D721Med (cell line): ENCODE results near the gene GAS7.

ENCODE experiments used
- DNase-seq: peaks from one replicate; pipeline ENCODE4 v3.0.0; 2011; ENCODE audit warnings: low spot score; ENCODE audit not compliant: insufficient read length
- FAIRE-seq: peaks from 2 replicates; lab custom pipeline; 2011; peaks lifted over from hg19 to GRCh38; lab: Jason Lieb, UNC
- TF ChIP-seq, protein P1 (sequence below): IDR thresholded peaks from 2 replicates; pipeline ENCODE4 v1.5.1; 2012; ENCODE audit warnings: mild to moderate bottlenecking, control low read depth; ENCODE audit not compliant: insufficient read depth; ENCODE audit errors: missing control alignments

The GAS7 gene

DNA sequence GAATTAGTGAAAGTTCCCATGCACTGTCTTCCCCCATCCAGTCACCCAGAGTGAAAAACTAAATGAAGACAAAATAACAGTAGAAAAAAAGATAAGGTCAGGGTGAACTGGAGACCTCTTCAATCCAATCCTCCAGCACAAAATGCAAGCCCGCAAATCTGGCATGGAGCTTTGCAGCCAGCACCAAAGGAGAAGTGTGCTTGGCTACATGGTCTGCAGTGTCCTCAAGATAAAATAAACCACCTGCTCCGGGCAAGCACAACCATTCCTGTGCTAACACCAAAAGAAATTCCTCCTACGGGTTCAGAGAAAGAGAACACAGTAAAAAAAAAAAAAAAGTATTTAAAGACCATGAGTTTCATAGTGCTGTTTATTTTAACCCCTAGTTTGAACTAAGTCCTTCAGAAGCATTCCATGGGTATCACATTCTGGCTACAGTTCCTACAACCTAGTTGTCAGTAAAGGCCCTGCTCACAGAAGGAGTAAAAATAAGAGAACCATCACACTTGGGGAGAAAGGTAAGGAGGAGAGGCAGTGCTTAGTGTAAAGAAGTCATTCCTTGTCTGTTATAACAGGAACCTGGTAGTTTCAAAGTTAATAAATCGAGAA is 109.1 kb downstream of the GAS7 start:
- TF ChIP-seq, protein P1, sequence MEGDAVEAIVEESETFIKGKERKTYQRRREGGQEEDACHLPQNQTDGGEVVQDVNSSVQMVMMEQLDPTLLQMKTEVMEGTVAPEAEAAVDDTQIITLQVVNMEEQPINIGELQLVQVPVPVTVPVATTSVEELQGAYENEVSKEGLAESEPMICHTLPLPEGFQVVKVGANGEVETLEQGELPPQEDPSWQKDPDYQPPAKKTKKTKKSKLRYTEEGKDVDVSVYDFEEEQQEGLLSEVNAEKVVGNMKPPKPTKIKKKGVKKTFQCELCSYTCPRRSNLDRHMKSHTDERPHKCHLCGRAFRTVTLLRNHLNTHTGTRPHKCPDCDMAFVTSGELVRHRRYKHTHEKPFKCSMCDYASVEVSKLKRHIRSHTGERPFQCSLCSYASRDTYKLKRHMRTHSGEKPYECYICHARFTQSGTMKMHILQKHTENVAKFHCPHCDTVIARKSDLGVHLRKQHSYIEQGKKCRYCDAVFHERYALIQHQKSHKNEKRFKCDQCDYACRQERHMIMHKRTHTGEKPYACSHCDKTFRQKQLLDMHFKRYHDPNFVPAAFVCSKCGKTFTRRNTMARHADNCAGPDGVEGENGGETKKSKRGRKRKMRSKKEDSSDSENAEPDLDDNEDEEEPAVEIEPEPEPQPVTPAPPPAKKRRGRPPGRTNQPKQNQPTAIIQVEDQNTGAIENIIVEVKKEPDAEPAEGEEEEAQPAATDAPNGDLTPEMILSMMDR, result no peak
- FAIRE-seq, result no peak
- no peak for DNase-seq

GRCh38 chr17:10088444-10088843 is 110.0 kb downstream of the GAS7 start:
- FAIRE-seq (no peak), DNase-seq (no peak)
- TF ChIP-seq, protein P1, result no peak

GRCh38 chr17:10087355-10087754 is 111.1 kb downstream of the GAS7 start:
- FAIRE-seq (no peak), DNase-seq (no peak)
- TF ChIP-seq, protein P1, result no peak

DNA sequence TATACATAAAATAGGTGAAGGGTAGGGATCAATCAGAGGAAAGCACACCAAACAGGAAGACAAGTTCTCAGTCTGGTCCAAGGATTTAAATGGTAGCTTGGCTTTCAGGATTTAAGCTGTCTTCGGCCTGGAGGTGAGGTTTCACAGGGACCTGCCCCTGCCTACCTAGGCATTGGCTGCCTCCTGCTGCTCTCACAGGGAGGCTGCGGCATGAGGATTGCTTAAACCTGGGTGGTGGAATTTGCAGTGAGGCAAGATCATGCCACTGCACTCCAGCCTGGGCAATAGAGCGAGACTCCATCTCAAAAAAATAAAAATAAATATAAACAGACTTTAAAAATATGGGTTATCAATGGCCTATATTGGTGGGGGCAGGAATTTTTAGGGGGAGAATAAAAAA is 114.5 kb downstream of the GAS7 start:
- TF ChIP-seq, protein P1, result no peak
- FAIRE-seq (no peak), DNase-seq (no peak)

DNA sequence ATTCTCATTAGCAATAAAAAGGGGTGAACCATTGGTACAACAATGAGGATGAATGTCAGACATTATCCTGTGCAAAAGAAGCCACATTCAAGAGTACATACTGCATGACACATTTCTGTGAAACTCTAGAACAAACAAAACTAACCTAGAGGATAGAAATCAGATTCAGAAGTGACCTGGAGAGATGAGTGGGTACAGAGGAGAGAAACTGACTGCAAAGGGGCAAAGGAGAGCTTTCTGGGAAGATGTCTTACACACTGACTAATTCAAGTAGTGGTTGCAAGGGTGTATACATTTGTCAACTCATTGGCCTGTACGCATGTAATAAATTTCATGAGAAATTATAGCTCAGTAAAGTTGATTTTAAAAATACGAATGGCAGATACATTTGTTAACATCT is 115.6 kb downstream of the GAS7 start:
- no peak for DNase-seq
- no peak for FAIRE-seq
- TF ChIP-seq, protein P1, result no peak

DNA sequence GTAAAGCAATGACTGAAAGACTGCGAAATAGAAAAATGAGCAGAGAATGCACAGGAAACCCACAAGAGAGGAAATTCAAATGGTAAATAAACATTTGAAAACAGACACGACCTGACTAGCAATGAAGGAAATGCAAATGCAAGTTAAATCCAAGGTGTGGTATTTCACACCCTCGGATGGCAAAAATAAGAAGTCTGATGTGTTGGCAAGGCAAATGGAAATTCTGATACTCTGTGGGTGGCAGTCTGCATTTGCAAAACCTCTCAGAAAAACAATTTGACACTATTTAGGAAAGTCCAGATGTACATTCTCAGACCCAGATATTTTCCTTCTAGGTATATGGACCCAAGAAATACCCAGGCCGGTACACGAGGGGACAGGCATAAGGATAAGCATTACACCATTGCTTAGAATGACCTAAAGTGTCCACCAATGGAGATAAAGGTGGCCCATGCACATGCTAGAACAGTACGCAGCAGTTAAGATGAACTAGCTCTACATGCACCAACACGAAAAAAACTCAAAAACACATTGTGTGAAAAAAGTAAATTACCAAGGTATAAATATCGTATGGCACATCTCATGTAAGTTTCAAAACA is 116.7 kb downstream of the GAS7 start:
- TF ChIP-seq, protein P1, result no peak
- FAIRE-seq, result no peak
- DNase-seq, result no peak
